Sigmoid colon (tissue), 4 donors: ENCODE results near the gene WFS1.

ENCODE experiments used
- CTCF ChIP-seq, 4 experiments: fragments of 450-650 bp in 3 of 4; fragments of 200-600 bp in 1 of 4; IDR thresholded peaks; one replicate each; pipeline ENCODE4 v1.5.1; 2016 to 2019; ENCODE audit warnings: antibody characterized with exemption in 4 of 4, mild to moderate bottlenecking in 3 of 4, moderate library complexity in 2 of 4
- POLR2A ChIP-seq, 2 donors: fragments of 450-650 bp; IDR thresholded peaks; one replicate each; pipeline ENCODE4 v1.6.1; 2016; ENCODE audit warnings: antibody characterized with exemption in 2 of 2, mild to moderate bottlenecking in 2 of 2, moderate library complexity in 2 of 2
- POLR2AphosphoS5 ChIP-seq, 4 donors: sonication (generic); formaldehyde crosslinking; IDR thresholded peaks; one replicate each; pipeline ENCODE4 v1.6.1; 2017; ENCODE audit warnings: antibody characterized with exemption in 4 of 4

- TF ChIP-seq POLR2AphosphoS5 (IDR thresholded peaks at IDR 0.05) = no peak
- no peak for TF ChIP-seq CTCF (IDR thresholded peaks at IDR 0.05)
- no peak for TF ChIP-seq POLR2A (IDR thresholded peaks at IDR 0.05)
Measured at GRCh38 chr4:6262847-6263487, 6.7 kb upstream of the WFS1 start.
